ENCODE results near the gene GRIN3A. TPM values are rescaled to one million over a fixed set of nuclear protein-coding genes. Genes with fewer than 3 reads are reported as not detected.
A peak's percentile ranks its signal among the peaks of the same experiment; 100 is the strongest.

The GRIN3A gene
- total RNA-seq, 1 donor from 2014 or later, result 5.3 TPM

DNA sequence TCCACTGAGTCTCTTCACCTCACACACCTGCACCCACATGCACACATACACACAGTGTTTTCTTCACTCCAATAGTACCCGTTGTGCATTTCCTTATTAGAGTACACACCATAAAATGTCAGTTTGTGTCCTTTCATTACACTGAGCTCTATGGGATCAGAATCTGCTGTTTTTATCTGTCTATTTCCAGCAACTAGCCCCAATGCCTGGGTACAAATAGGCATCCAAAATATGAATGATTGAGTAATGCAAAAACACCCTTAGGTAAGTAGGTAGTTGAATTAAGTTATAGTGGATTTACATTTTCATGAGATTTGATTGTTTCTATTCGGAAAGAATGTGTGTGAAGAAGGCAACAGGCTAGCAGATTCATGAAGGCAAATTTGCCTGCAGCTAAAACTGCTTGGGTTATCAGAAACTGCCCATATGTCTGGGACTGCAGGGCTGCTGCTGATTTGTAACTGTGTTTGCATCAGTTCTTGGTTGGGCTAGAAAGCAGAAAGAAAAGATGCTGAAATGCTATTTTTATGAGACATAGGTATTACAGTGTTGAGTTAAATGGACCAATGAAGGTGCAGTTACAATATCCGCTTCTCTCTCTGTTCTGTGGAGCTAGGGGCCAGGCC, 170.6 kb downstream of the GRIN3A start:
- DNase-seq (ENCODE audit: extremely low spot score, unreplicated experiment), result no peak
- Mint-ChIP-seq H3K4me3 (no peak overlapping the region), H3K27ac (no peak overlapping the region)

DNA sequence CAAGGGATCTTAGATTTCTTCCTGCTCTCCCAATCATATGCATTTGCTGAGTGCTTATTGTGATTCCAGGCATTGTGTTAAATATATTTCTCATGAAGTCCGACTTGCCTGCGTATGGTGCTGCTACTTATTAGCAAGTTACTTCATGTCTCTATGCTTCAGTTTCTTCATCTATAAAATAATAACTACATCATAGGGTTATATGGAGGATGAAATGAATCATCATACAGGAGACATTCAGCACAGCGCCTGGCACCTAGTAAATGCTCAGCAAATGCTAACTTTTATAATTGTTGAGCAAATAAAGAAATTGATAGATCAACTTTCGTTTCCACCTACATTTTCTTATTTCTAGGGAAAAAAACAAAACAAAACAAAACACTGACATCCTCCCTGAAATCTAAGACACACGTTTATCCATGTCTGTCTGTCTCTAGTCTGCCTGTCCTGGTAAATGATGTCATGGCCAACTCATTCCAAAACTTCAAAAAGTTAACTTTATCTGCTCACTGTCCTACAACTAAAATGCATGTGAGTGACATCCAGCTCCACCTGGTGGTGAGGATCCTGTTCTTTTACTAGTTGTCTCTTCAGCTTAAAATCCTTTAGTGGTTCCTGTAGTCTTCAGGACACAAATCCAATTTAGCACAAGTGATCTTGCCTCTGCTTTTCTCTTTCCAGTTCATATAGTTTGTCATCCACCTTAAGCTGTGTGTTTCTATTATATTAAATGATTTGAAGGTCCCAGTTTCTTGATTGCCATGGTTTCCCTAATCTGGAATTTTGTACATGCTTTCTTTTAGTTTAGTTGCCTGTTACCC, 171.3 kb downstream of the GRIN3A start:
- Mint-ChIP-seq H3K27ac (no peak overlapping the region), H3K4me1 (ENCODE audit: unreplicated experiment) (peaks cover 4% of the 10 kb centered on the region), H3K36me3 (peaks cover 34% of the 10 kb centered on the region), H3K27me3 (no peaks in the 10 kb centered on the region), H3K4me3 (no peak overlapping the region), H3K9me3 (no peaks in the 10 kb centered on the region)
- no peak for DNase-seq (ENCODE audit: extremely low spot score, unreplicated experiment)
- TF ChIP-seq, protein P1, sequence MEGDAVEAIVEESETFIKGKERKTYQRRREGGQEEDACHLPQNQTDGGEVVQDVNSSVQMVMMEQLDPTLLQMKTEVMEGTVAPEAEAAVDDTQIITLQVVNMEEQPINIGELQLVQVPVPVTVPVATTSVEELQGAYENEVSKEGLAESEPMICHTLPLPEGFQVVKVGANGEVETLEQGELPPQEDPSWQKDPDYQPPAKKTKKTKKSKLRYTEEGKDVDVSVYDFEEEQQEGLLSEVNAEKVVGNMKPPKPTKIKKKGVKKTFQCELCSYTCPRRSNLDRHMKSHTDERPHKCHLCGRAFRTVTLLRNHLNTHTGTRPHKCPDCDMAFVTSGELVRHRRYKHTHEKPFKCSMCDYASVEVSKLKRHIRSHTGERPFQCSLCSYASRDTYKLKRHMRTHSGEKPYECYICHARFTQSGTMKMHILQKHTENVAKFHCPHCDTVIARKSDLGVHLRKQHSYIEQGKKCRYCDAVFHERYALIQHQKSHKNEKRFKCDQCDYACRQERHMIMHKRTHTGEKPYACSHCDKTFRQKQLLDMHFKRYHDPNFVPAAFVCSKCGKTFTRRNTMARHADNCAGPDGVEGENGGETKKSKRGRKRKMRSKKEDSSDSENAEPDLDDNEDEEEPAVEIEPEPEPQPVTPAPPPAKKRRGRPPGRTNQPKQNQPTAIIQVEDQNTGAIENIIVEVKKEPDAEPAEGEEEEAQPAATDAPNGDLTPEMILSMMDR (conservative IDR thresholded peaks at IDR 0.05), result peak; percentile 60

More for the DNA sequence above, 170.6 kb downstream of the GRIN3A start:
- H3K9me3 Mint-ChIP-seq, result no peaks in the 10 kb centered on the region
- TF ChIP-seq, protein P1 (conservative IDR thresholded peaks at IDR 0.05), result no peak
- H3K36me3 Mint-ChIP-seq, result peaks cover 32% of the 10 kb centered on the region
- peaks cover 4% of the 10 kb centered on the region for H3K4me1 Mint-ChIP-seq (ENCODE audit: unreplicated experiment)
- no peaks in the 10 kb centered on the region for H3K27me3 Mint-ChIP-seq

DNA sequence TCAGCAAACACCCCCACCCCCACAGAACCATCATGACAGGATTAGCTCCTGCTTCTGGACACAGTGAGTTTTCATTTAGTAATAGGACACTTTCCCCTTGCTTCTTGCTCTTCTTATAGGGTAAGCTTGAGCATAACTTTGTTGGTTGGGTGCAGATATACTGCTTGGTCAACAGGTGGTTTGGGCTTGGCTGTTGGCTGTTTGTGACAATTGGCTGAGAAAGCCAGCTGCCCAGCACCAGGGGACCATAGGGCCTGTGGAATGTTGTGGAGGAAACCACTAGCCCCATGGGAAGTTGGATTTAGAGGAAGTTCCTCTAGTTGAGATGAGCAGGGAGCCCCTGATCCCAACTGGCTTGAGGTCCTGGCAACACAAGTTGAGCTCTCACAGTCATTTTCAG, 174.2 kb downstream of the GRIN3A start:
- Mint-ChIP-seq H3K36me3 (peaks cover 55% of the 10 kb centered on the region), H3K9me3 (peaks cover 2% of the 10 kb centered on the region), H3K27me3 (no peaks in the 10 kb centered on the region), H3K27ac (no peak overlapping the region), H3K4me3 (no peak overlapping the region), H3K4me1 (ENCODE audit: unreplicated experiment) (no peaks in the 10 kb centered on the region)
- no peak for DNase-seq (ENCODE audit: extremely low spot score, unreplicated experiment)
- TF ChIP-seq, protein P1 (conservative IDR thresholded peaks at IDR 0.05), result no peak

DNA sequence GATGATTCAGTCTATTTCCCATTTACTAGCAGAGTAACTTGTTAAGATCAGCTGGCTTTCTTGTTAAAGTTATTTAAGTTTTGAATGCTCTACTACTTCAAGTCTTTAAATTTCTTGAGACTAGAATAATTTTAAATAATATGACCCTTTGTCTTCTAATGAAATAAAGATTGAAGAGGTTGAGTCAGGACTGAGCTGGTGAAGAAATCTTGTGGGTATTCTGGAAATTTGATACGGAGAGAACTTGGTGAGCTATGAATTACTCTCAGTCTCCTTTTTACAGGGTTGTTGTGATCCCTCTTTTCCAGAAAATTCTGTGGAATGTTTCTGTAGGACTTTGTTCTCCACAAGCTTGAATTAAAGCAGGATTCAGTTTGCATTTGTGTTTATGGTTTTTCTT, 175.5 kb downstream of the GRIN3A start:
- Mint-ChIP-seq H3K36me3 (peaks cover 59% of the 10 kb centered on the region), H3K4me3 (no peak overlapping the region), H3K27me3 (no peaks in the 10 kb centered on the region), H3K27ac (no peak overlapping the region), H3K4me1 (ENCODE audit: unreplicated experiment) (no peaks in the 10 kb centered on the region), H3K9me3 (peaks cover 9% of the 10 kb centered on the region)
- TF ChIP-seq, protein P1 (conservative IDR thresholded peaks at IDR 0.05), result no peak
- no peak for DNase-seq (ENCODE audit: extremely low spot score, unreplicated experiment)

DNA sequence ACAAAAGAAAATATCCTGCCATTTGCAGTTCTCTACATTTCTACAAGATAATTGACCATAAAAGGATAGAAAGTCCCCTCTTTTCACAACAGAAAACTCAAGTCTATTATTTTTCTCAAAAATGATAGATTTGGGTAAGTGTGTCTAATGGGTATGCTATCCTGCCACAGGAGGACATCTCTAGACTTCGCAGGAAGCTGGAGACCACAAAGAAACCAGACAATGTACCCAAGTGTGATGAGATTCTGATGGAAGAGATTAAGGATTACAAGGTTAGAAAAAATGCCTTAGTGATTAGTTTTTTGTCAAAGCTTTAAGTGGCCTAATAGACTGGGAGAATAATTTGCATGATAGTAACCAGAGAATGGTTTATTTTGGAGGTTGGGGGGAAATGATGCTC, 176.7 kb downstream of the GRIN3A start:
- Mint-ChIP-seq H3K27me3 (no peaks in the 10 kb centered on the region), H3K36me3 (peaks cover 67% of the 10 kb centered on the region), H3K4me3 (no peak overlapping the region), H3K9me3 (peaks cover 14% of the 10 kb centered on the region), H3K4me1 (ENCODE audit: unreplicated experiment) (no peaks in the 10 kb centered on the region), H3K27ac (no peak overlapping the region)
- TF ChIP-seq, protein P1 (conservative IDR thresholded peaks at IDR 0.05), result no peak
- DNase-seq (ENCODE audit: extremely low spot score, unreplicated experiment), result no peak

All from type B pancreatic cell (in vitro differentiated cells).